ENCODE data around the gene CNTFR.

The CNTFR gene

GRCh38 chr9:34512131-34513078 is 77.1 kb downstream of the CNTFR start:
- no peaks in the 10 kb centered on the region for H3K9me3 ChIP-seq (ENCODE audit: control insufficient read depth, insufficient read depth, low read length)
- peaks cover 35% of the 10 kb centered on the region for H3K4me1 ChIP-seq (ENCODE audit: control insufficient read depth, insufficient read depth, low read length)
- no peaks in the 10 kb centered on the region for H3K27me3 ChIP-seq (ENCODE audit: control insufficient read depth, insufficient read depth, low read length)
- H3K4me3 ChIP-seq (ENCODE audit: low read depth, low read length) = peak overlapping the region; percentile 14
- no peak overlapping the region for H3K9ac ChIP-seq (ENCODE audit: low read depth, low read length)
- no peaks in the 10 kb centered on the region for H3K36me3 ChIP-seq (ENCODE audit: control insufficient read depth, insufficient read depth, low read length)

- Histone ChIP-seq H3K9me3 (ENCODE audit: control insufficient read depth, insufficient read depth, low read length) (no peaks in the 10 kb centered on the region), H3K36me3 (ENCODE audit: control insufficient read depth, insufficient read depth, low read length) (no peaks in the 10 kb centered on the region), H3K4me1 (ENCODE audit: control insufficient read depth, insufficient read depth, low read length) (peaks cover 35% of the 10 kb centered on the region), H3K27me3 (ENCODE audit: control insufficient read depth, insufficient read depth, low read length) (no peaks in the 10 kb centered on the region), H3K4me3 (ENCODE audit: low read depth, low read length) (no peak overlapping the region), H3K9ac (ENCODE audit: low read depth, low read length) (no peak overlapping the region)
Measured at GRCh38 chr9:34510497-34511468, 78.7 kb downstream of the CNTFR start.

DNA sequence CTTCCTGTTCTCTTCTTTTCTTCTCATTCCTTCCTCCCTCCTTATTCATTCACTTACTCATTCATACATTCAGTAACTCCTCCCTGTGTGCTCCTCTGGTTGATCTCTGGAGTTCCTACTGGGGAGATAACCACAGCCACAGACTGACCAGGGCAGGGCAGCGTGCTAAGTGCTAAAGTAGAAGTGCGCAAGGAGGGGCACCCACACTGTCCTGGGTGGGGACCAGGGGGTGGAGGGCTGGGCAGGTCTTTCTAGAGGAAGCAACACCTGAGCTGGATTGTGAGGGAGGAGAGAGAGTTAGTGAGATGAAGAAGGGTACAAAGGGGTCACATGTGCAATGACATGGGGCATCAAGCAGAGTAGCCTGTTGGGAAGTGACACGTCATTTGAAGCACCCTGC is 80.6 kb downstream of the CNTFR start:
- Histone ChIP-seq H3K9ac (ENCODE audit: low read depth, low read length) (no peak overlapping the region), H3K9me3 (ENCODE audit: control insufficient read depth, insufficient read depth, low read length) (no peaks in the 10 kb centered on the region), H3K36me3 (ENCODE audit: control insufficient read depth, insufficient read depth, low read length) (no peaks in the 10 kb centered on the region), H3K4me1 (ENCODE audit: control insufficient read depth, insufficient read depth, low read length) (peaks cover 31% of the 10 kb centered on the region), H3K27me3 (ENCODE audit: control insufficient read depth, insufficient read depth, low read length) (no peaks in the 10 kb centered on the region), H3K4me3 (ENCODE audit: low read depth, low read length) (no peak overlapping the region)

- Histone ChIP-seq H3K9ac (ENCODE audit: low read depth, low read length) (no peak overlapping the region), H3K27me3 (ENCODE audit: control insufficient read depth, insufficient read depth, low read length) (no peaks in the 10 kb centered on the region), H3K36me3 (ENCODE audit: control insufficient read depth, insufficient read depth, low read length) (no peaks in the 10 kb centered on the region), H3K9me3 (ENCODE audit: control insufficient read depth, insufficient read depth, low read length) (no peaks in the 10 kb centered on the region), H3K4me1 (ENCODE audit: control insufficient read depth, insufficient read depth, low read length) (peaks cover 28% of the 10 kb centered on the region), H3K4me3 (ENCODE audit: low read depth, low read length) (no peak overlapping the region)
Measured at GRCh38 chr9:34508463-34508862, 81.1 kb downstream of the CNTFR start.

DNA sequence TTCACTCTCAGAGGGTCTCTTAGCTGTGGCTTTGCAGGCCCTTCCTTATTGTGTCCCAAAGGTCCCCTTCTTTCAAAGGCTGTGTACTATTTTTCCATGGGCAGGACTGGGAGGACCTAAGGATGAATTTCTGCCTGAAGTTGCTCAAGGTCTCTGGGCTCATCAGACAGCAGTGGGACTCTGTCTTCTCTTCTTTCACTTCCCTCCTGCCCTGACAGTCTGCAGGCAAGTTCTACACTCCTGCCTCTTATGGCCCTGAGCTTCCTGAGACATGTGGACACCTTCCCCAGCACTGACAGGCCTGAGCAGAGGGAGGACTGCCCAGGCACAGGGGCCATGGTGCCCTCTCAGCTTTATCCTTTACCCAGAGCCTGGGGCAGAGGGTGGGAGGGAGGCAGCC is 81.6 kb downstream of the CNTFR start:
- no peaks in the 10 kb centered on the region for H3K36me3 ChIP-seq (ENCODE audit: control insufficient read depth, insufficient read depth, low read length)
- H3K9ac ChIP-seq (ENCODE audit: low read depth, low read length) = no peak overlapping the region
- H3K9me3 ChIP-seq (ENCODE audit: control insufficient read depth, insufficient read depth, low read length) = no peaks in the 10 kb centered on the region
- no peaks in the 10 kb centered on the region for H3K27me3 ChIP-seq (ENCODE audit: control insufficient read depth, insufficient read depth, low read length)
- no peak overlapping the region for H3K4me3 ChIP-seq (ENCODE audit: low read depth, low read length)
- H3K4me1 ChIP-seq (ENCODE audit: control insufficient read depth, insufficient read depth, low read length) = peaks cover 23% of the 10 kb centered on the region

- Histone ChIP-seq H3K4me3 (ENCODE audit: low read depth, low read length) (no peak overlapping the region), H3K4me1 (ENCODE audit: control insufficient read depth, insufficient read depth, low read length) (peaks cover 19% of the 10 kb centered on the region), H3K36me3 (ENCODE audit: control insufficient read depth, insufficient read depth, low read length) (no peaks in the 10 kb centered on the region), H3K27me3 (ENCODE audit: control insufficient read depth, insufficient read depth, low read length) (no peaks in the 10 kb centered on the region), H3K9ac (ENCODE audit: low read depth, low read length) (no peak overlapping the region), H3K9me3 (ENCODE audit: control insufficient read depth, insufficient read depth, low read length) (no peaks in the 10 kb centered on the region)
Measured at GRCh38 chr9:34507556-34507955, 82.0 kb downstream of the CNTFR start.

DNA sequence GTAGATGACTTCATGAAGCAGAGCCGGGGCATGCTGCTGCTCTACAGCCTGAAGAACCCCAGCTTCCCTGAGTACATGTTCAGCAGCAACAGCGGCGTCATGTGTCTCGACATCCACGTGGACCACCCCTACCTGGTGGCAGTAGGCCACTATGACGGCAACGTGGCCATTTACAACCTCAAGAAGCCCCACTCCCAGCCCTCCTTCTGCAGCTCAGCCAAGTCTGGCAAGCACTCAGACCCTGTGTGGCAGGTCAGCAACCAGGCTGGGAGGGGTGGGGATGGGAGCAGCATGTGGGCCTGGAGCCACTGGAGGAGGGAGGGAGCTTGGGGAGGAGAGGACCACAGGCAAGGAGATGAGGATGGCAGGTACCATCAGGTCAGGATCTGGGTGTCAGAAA is 82.9 kb downstream of the CNTFR start:
- peaks cover 10% of the 10 kb centered on the region for H3K4me1 ChIP-seq (ENCODE audit: control insufficient read depth, insufficient read depth, low read length)
- H3K4me3 ChIP-seq (ENCODE audit: low read depth, low read length) = no peak overlapping the region
- H3K27me3 ChIP-seq (ENCODE audit: control insufficient read depth, insufficient read depth, low read length) = no peaks in the 10 kb centered on the region
- H3K36me3 ChIP-seq (ENCODE audit: control insufficient read depth, insufficient read depth, low read length) = no peaks in the 10 kb centered on the region
- no peaks in the 10 kb centered on the region for H3K9me3 ChIP-seq (ENCODE audit: control insufficient read depth, insufficient read depth, low read length)
- no peak overlapping the region for H3K9ac ChIP-seq (ENCODE audit: low read depth, low read length)

GRCh38 chr9:34505370-34506120 is 84.0 kb downstream of the CNTFR start:
- H3K9me3 ChIP-seq (ENCODE audit: control insufficient read depth, insufficient read depth, low read length) = no peaks in the 10 kb centered on the region
- H3K9ac ChIP-seq (ENCODE audit: low read depth, low read length) = no peak overlapping the region
- H3K4me3 ChIP-seq (ENCODE audit: low read depth, low read length) = no peak overlapping the region
- H3K27me3 ChIP-seq (ENCODE audit: control insufficient read depth, insufficient read depth, low read length) = no peaks in the 10 kb centered on the region
- no peaks in the 10 kb centered on the region for H3K36me3 ChIP-seq (ENCODE audit: control insufficient read depth, insufficient read depth, low read length)
- H3K4me1 ChIP-seq (ENCODE audit: control insufficient read depth, insufficient read depth, low read length) = peaks cover 2% of the 10 kb centered on the region

GRCh38 chr9:34503406-34503805 is 86.1 kb downstream of the CNTFR start:
- Histone ChIP-seq H3K9me3 (ENCODE audit: control insufficient read depth, insufficient read depth, low read length) (no peaks in the 10 kb centered on the region), H3K4me1 (ENCODE audit: control insufficient read depth, insufficient read depth, low read length) (no peaks in the 10 kb centered on the region), H3K9ac (ENCODE audit: low read depth, low read length) (no peak overlapping the region), H3K36me3 (ENCODE audit: control insufficient read depth, insufficient read depth, low read length) (no peaks in the 10 kb centered on the region), H3K4me3 (ENCODE audit: low read depth, low read length) (no peak overlapping the region), H3K27me3 (ENCODE audit: control insufficient read depth, insufficient read depth, low read length) (no peaks in the 10 kb centered on the region)

DNA sequence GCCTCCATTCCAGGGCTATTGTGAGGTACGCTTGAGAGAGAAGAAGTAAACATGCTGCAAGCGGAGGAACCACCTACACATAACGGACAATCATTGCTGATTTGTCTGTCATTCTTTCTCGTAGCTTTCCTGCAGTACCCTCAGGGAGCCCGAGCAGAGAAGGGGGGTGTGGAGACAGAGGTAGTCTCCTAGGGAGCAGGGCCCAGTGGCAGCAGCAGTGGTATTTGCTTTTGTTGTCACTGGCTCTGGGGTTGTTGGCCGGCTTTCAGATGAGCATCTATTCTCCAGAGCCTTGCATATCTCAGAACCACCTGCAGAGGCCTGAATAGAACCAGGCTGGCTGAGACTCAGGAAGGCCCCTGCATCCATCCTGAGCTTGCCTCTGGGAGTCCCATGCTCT is 86.6 kb downstream of the CNTFR start:
- Histone ChIP-seq H3K9ac (ENCODE audit: low read depth, low read length) (no peak overlapping the region), H3K4me1 (ENCODE audit: control insufficient read depth, insufficient read depth, low read length) (no peaks in the 10 kb centered on the region), H3K27me3 (ENCODE audit: control insufficient read depth, insufficient read depth, low read length) (no peaks in the 10 kb centered on the region), H3K4me3 (ENCODE audit: low read depth, low read length) (no peak overlapping the region), H3K9me3 (ENCODE audit: control insufficient read depth, insufficient read depth, low read length) (no peaks in the 10 kb centered on the region), H3K36me3 (ENCODE audit: control insufficient read depth, insufficient read depth, low read length) (no peaks in the 10 kb centered on the region)

DNA sequence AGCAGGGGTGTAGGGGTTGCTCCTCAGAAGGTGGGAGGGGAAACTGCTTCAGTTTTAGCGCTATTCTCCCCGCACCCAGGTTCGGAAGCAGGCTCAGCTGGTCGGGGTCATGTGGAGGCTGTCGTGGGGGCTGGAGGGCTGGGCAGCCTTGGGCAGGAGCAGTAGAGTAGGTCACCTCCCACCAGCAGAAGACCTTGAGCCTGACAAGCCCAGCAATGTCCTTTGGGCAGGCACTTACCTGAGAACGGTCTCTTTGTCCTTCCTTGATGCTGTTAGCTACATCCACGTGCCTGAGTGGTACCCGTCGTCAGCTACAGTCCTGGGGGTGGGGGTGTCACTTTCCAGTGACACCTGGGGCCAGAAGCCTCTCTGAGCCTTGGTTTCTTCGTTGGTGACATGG is 87.1 kb downstream of the CNTFR start:
- H3K9me3 ChIP-seq (ENCODE audit: control insufficient read depth, insufficient read depth, low read length) = no peaks in the 10 kb centered on the region
- H3K4me1 ChIP-seq (ENCODE audit: control insufficient read depth, insufficient read depth, low read length) = no peaks in the 10 kb centered on the region
- H3K36me3 ChIP-seq (ENCODE audit: control insufficient read depth, insufficient read depth, low read length) = no peaks in the 10 kb centered on the region
- no peak overlapping the region for H3K4me3 ChIP-seq (ENCODE audit: low read depth, low read length)
- no peaks in the 10 kb centered on the region for H3K27me3 ChIP-seq (ENCODE audit: control insufficient read depth, insufficient read depth, low read length)
- H3K9ac ChIP-seq (ENCODE audit: low read depth, low read length) = no peak overlapping the region
